SH-SY5Y (cell line): Measurements from ENCODE around the gene RAI14.

Experiments used
- GATA2 ChIP-seq: IDR thresholded peaks from 2 replicates; pipeline ENCODE4 v1.6.1; 2011; ENCODE audit warnings: mild to moderate bottlenecking, low read depth, low read length
- GATA3 ChIP-seq: IDR thresholded peaks from 2 replicates; pipeline ENCODE4 v1.6.1; 2011; ENCODE audit warnings: low read depth, mild to moderate bottlenecking, low read length, moderate library complexity

Gene RAI14

DNA sequence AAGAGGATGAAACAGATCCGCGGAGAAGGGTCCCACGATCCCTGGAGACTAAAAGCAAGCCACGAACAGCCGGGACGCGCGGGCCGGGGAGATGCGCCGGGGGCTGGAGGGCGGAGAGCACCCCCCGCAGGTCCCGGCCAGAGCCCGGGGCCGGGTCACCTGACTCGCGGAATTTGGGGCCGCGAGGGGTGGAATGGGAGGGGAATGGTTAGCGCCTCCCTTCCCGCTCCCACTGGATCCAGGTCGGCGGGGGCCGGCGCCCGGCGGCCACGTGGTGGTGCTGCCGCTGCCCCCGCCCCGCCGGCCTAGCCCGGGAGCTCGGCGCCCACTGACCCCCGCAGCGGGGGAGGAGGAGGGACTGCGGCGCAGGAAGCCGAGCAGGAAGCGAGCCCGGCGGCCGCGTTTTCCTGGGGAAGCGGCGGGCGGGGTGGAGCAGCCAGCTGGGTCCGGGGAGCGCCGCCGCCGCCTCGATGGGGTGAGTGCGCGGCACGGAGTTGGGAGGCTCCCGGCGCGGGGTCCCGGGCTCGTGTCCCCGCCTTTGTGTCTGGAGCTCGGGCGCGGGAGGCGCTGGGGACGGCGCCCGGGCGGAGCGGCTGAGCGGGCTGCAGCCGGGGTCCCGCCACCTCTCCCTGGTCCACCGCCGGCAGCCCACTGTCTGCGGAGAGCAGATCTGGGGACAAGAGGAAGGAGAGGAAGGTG is at the start of gene RAI14:
RAI14 (plus strand) TSS at position 328 of the 699 bp plus-strand sequence. CDS start 30,592 bp downstream, outside the sequence.
- no peak for TF ChIP-seq GATA3
- TF ChIP-seq GATA2: no peak

DNA sequence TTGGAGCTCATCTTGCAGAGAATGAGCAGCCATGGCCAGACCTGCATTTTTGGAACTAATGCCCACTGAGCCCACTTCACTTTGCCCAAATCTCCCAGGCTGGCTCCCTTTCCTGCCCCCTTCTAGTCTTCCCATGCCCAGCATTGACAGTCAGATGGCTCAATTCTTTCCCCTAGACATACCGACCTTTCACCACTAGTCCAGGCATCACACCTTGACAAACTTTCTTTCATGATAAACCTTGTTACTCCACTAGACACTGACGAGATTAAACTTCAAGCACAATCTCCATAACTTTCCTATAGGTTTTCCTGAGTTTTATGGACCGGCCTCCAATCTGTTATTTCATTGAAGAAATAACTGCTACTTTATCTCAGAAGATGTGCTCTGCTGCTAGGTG is 47.8 kb upstream of the RAI14 start:
- no peak for TF ChIP-seq GATA3
- no peak for TF ChIP-seq GATA2

DNA sequence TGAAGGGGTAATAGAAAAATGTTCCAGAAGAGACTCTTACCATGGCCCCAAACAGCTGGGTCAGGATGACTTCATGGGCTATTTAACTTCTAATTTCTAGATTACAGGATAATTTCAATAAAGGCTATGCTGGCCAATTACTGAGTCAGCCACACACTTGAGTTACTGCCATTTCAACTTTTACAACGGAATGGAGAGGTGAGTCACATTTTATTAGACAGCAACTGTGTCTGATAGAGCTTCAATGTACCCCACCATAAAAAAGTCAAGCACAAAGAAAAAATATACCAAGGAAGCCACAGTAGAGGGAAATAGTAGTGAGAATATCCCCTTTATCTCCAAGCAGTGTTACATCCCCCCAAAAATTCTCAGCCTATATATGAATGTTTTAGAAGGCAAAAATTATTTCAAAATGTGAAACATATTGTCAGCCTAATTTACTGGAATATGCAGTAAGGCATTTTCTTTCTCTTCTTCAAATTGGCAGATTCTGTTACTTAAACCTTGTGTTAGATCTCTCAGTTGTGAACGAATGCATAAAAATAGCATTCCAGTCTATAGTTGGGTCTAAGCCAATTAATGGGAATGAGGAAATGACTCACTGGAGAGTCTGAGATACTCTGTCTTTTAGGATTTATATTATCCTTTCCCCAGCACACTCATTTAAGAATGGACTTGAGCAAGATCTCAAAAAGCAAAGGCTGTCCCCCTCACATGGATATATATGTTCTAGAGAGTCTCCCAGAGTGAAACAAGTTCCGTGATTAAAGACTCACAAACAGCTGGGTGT is 47.1 kb upstream of the RAI14 start:
- TF ChIP-seq GATA2: no peak
- no peak for TF ChIP-seq GATA3

GRCh38 chr5:34609951-34610441 is 46.1 kb upstream of the RAI14 start:
- TF ChIP-seq GATA2 (no peak), GATA3 (no peak)

- TF ChIP-seq GATA3 (no peak), GATA2 (no peak)
These were observed 45.6 kb upstream of the RAI14 start for GRCh38 chr5:34610546-34610945.

DNA sequence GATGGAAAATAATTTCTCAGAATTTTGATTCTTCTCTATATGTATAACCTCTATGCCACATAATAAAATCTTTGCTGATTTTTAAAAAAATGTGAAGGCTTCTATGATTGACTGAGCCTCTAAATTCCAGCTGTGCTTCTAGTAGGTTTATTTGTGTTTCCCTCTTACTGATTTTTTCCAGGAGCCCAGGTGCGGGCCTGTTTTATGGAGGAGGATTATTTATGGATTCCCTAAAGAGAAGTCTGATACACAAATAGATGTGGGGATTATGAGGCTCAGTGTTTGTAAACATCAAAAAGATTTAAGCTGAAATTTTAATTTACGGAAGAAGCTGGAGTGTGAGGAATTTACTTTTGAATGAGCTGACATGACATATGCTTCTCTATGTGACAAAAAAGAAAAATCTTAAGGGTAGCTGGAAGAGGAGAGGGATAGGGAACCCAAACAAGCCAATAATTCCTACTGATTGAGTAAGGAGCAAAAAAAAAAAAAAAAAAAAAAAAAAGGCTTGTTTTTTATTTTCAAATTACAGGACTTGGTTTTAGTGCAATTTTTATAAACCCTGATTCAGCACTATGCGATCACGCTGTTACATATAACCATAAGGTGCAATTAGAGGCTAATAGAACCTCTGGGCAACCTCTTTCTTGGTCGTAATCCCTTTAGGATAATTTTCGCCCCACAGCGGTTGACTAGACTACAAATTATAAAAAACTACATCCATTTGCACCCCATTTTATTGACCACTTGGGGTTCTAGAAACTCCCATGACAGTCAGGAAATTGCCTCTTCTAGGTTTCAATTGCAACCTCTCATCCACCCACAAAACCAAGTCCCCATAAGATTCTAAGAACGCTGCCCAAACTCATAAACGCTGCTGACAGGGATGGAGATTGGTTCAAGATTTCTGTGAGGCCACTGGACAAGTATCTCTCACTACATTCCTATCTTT is 44.4 kb upstream of the RAI14 start:
- no peak for TF ChIP-seq GATA3
- no peak for TF ChIP-seq GATA2

DNA sequence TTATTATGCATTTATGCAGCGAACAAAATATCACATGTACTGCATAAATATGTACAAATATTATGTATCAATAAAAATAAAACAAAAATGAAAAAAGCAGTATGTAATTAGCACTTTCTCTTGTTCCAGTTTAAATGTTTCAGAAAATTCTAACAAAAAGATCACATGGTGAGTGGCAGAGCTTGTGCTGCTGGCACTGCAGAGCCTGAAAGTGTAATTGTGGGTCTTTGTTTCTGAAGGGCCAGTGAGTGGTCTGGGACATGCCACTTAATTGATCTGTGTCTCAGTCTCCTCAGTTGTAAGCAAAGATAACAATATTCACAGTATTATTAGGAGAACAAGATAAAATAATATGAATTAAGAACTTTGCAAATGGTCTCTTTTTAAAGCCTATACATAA is 39.5 kb upstream of the RAI14 start:
- TF ChIP-seq GATA2 (no peak), GATA3 (no peak)

DNA sequence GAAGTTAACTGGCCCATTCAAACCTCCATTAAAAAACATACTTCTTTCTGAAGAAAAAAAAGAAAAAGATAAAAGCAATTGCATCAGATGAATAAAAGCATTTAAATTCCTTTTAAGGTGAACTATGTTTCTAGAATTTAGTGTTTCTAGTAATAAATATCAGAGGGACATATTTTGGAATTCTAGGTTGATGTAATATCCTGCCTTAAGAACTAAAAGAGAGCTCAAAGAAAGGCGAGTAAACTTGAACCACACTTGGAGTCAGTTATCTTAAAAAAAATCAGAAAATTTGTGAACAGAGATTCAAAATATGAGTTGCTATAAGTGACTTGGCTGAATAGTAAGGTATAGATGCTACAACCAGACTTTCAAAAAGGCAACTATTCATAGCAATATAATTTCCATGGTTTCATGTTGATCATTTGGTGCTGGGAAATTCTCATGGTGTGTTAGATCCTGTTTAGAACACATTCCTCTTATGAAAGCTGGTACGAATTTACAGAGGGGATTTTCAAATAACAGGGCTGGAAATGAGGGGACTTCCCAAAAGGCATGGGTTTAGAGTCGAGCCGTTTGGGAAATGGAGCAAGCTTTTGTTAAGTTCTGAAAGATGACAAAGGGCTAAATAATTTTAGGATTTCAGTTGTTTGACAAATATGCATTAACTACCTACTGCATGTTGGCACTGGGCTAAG is 37.6 kb upstream of the RAI14 start:
- no peak for TF ChIP-seq GATA3
- TF ChIP-seq GATA2: no peak

DNA sequence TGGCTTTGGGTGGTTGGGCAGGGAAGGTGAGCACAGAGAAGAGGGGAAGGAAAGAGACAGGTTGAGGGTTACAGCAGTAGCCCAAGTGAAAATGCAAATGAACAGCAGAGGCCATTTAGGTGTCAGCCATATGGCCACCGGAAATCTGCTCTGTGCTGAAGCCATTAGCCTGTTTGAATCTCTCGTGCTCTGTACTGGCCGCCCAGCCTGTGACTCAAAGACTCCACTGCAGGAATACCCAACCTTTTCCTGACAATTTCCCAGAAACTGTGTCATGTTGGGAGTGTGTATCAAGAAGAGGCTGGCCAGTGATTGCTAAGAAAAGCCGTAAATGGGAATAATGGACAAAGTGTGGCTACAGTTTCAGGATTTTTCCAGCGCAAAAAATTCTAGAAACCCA is 35.9 kb upstream of the RAI14 start:
- TF ChIP-seq GATA2 (no peak), GATA3 (no peak)

DNA sequence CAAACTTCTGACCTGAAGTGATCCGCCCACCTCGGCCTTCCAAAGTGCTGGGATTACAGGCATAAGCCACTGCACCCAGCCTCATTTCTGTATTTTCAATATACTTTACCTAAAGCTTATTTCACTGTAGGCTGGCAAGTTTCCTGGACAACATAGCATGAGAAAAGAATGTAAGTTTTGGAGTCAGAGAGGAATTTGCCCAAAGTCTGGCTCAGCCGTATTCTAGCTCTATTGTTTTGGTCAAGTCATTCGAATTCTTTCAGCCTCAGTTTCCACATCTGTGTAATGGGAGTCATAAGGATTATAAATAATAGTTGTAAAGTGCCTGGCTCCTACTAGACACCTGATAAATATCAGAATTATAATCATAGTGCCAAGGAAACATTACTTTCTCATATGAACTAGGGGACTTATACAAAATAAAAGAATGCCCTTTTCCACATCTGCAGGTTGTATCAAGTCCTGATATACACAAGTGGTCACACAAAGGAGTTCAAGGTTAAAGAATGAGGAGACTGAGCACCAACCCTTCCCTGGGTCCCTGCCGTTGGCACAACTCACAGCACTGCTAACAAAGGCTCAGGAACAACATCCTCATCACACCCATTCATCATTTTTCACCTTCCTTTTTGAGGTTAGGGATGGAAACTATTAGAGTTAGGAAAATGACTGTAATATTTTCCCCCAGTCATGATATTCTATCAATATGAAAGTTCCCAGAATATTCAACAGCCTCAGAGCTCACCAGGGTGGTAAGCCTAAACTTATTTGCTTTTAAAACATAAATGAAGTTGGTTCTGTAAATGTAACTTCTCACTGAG is 34.6 kb upstream of the RAI14 start:
- TF ChIP-seq GATA3 (no peak), GATA2 (no peak)

DNA sequence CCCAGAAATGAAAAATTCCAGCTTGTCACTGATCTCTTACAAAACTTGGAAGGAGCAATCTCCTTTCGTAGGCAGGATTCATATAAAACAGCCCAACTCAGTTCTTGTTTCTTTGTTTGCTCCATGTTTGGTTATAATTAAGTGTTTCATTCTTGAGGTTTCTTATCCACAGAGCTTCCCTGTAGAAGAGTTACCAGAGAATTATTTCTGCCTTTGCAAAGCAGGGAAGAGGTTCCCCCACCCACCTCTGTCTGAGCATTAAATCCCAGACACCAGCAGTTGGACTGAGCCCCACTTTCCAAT is 34.1 kb upstream of the RAI14 start:
- no peak for TF ChIP-seq GATA3
- TF ChIP-seq GATA2: no peak

- no peak for TF ChIP-seq GATA2
- TF ChIP-seq GATA3: no peak
These were observed 31.4 kb upstream of the RAI14 start for GRCh38 chr5:34624691-34625090.

- TF ChIP-seq GATA2 (no peak), GATA3 (no peak)
These were observed 30.9 kb upstream of the RAI14 start for GRCh38 chr5:34625246-34625645.

GRCh38 chr5:34626036-34626435 is 30.1 kb upstream of the RAI14 start:
- TF ChIP-seq GATA2: no peak
- TF ChIP-seq GATA3: no peak
